Activated CD8-positive, alpha-beta memory T cell treated with anti-CD3 and anti-CD28 coated beads for 4 hours (primary cell): Measurements from ENCODE around the gene PAPLN.

Experiments
- DNase-seq, 2 donors: peaks; one replicate each; pipeline ENCODE4 v3.0.0-alpha.2; 2020; ENCODE audit warnings: low read depth in 2 of 2

The PAPLN gene

GRCh38 chr14:73245480-73246325, 8.4 kb downstream of the PAPLN start:
- no peak for DNase-seq

DNA sequence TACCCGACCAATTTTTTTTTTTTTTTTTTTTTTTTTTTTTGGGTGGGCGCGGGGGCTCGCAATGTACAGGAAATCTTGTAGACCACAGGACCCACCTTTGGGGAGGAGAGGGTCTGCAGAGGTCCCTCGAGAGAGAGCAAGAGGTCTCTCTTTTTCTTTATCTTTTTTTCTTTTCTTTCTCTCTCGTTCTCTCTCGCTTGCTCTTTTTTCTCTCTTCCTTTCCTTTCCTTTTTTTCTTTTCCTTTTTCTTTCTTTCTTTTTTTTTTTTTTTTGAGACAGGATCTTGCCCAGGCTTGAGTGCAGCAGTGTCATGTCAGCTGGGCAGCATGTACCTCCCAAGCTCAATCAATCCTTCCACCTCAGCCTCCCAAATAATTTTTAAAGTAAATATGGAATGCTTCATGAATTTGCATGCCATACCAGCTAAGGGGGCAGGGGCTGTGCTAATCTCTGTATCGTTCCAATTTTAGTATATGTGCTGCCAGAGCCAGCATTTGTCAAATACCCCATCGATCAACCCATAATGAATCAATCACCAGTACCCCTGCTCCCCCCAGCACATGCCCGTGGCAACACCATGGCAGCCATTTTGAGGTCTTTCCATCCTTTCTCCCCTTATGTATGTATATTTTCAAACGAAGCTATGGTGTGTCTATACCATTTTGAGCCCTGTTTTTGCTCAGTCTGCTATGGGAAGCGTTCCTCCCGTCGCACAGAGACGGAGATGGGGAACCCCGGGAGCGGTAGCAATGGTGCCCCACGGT, 9.3 kb downstream of the PAPLN start:
- DNase-seq = no peak

DNA sequence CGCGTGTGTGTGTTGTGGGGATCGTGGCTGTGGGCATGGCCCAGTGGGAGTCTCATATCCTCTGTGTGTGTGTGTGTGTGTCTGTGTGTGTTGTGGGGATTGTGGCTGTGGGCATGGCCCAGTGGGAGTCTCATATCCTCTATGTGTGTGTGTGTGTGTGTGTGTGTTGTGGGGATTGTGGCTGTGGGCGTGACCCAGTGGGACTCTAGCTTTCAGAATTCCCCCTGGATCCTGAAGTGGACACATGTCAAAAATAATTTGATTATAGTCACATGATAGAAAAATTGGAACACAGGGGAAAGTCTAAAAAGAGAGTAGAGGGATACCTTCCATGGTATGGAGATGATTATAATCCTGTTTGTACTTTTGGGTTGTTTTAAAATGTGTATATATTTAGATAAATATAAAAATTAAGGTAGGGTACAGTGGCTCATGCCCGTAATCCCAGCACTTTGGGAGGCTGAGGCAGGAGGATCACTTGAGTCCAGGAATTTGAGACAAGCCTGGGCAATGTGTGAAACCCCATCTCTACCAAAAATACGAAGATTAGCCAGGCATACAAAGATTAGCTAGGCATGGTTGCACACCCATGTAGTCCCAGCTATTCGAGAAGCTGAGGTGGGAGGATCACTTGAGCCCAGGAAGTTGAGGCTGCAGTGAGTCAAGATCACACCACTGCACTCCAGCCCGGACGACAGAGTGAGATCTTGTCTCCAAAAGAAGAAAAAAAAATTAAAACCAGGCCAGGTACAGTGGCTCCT, 11.0 kb downstream of the PAPLN start:
- DNase-seq = no peak

GRCh38 chr14:73249108-73249507, 11.8 kb downstream of the PAPLN start:
- DNase-seq = no peak

- DNase-seq = no peak
These were observed 12.4 kb downstream of the PAPLN start for GRCh38 chr14:73249564-73250316.

- DNase-seq = no peak
These were observed 13.0 kb downstream of the PAPLN start for GRCh38 chr14:73250317-73250713.

DNA sequence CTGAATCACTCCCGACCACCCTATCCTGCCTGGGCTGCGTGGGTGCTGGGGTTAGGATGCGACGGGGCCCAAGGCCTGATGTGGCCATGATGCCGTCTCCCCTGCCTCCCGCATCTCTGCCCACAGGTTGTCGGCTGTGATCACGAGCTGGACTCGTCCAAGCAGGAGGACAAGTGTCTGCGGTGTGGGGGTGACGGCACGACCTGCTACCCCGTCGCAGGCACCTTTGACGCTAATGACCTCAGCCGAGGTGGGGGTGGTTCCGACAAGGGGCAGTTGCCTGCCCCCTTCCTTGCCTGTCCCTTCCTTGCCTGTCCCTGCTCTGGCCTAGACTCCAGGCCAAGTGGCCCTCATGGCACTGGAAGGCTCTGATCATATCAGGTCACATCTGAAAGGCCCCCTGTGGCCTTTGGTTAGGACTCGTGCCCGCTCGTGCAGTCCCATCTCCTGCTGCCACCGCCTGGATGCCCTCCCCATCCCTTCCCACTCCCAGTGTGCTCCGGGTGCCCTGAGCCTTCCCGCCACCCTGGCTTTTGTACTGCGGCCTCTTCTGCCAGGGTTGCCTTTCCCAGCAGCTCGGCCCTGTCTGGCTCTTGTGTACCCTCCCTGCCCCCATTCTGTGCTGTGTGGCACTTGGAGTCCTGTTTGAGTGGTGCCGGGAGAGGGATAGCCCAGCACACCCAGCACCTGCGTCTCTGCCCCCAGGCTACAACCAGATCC, 13.6 kb downstream of the PAPLN start:
- no peak for DNase-seq

DNA sequence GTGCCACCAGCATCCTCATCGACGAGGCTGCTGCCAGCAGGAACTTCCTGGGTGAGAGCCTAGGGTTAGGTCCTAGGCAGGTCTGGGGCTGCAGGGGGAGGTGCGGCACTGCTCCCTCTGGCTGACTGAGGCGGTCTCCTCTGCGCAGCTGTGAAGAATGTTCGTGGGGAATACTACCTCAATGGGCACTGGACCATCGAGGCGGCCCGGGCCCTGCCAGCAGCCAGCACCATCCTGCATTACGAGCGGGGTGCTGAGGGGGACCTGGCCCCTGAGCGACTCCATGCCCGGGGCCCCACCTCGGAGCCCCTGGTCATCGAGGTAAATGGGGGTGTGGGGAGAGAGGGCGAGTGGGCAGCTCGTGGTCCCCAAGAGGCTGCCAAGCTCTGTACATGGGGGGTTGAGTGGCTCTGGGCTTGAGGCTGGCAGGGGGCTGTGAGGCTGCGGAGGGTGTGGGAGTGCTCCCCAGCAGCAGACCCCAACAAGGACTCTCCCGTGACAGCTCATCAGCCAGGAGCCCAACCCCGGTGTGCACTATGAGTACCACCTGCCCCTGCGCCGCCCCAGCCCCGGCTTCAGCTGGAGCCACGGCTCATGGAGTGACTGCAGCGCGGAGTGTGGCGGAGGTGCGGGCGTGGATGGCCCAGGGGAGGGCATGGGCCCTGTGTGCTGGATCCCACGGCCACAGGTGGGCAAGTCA, 14.4 kb downstream of the PAPLN start:
- no peak for DNase-seq

DNA sequence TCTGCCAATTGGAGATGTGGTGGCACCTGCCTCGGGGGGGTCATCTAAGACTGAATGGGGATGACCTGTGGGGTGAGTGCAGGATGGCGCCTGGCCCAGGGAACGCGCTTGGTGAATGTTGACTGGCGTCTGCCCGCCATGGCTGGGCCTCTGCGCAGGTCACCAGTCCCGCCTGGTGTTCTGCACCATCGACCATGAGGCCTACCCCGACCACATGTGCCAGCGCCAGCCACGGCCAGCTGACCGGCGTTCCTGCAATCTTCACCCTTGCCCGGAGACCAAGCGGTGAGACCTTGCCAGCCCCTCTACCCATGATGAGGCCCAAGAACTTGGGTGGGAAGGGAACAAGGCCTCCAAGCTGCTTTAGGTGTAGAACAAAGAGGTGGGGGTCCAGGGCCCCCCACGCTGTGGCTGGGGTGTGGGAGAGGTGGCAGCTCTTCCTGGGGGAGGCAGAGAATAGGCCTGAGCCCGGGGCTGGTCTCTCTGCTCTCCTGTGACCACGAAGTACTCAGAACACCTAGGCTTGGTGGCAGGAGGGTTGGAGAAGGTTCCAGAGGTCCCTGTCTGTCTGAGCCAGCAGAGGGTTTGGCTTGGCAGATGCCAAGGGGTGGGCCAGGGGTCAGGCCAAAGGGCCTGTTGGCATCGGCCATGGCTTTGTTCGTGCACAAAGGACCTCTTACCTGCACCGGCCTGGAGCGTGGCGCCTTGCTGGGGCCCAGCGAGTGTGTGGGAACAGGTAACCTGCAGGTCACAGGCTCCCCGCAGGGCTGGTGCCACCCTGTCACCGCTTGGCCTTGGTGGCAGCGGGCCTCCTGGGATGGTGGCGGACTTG, 15.4 kb downstream of the PAPLN start:
- no peak for DNase-seq

DNA sequence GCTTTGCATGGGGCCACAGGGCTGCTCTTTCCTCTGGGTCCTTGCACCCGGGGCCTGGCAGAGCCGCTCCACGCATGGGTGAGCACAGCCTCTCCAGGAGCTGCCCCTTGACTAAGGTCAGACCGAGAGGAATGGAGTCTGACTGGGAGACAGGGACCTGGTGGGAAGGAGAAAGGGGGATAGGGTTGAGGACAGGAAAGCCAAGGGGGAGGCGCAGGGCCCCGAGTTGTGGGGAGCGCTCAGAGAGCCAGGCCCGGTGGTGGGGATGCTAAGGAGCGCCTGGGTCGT, 16.0 kb downstream of the PAPLN start:
- no peak for DNase-seq

- DNase-seq = no peak
These were observed 16.4 kb downstream of the PAPLN start for GRCh38 chr14:73253721-73254120.

GRCh38 chr14:73254247-73255004, 17.1 kb downstream of the PAPLN start:
- DNase-seq = no peak

- DNase-seq = no peak
These were observed 17.7 kb downstream of the PAPLN start for GRCh38 chr14:73255005-73255400.

GRCh38 chr14:73255693-73256225, 18.5 kb downstream of the PAPLN start:
- DNase-seq = no peak

DNA sequence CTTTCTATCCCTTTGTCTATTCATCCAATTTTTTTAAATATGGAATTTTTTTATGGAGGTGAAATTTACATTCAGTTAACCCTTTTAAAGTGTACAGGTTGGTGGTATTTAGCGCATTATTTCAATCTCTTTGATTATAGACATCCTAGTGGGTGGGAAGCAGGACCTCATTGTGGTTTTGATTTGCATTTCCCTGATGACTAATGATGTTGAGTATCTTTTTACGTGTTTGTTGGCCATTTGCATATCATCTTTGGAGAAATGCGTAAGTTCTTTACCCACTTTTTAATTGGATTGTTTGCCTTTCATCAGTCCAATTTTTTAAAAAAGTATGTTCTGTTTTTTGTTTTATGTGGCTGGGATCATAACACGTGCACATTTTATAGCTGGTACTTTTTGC, 20.8 kb downstream of the PAPLN start:
- DNase-seq = no peak

GRCh38 chr14:73258845-73259611, 21.7 kb downstream of the PAPLN start:
- DNase-seq = no peak

- no peak for DNase-seq
These were observed 22.5 kb downstream of the PAPLN start for GRCh38 chr14:73259837-73260236.

DNA sequence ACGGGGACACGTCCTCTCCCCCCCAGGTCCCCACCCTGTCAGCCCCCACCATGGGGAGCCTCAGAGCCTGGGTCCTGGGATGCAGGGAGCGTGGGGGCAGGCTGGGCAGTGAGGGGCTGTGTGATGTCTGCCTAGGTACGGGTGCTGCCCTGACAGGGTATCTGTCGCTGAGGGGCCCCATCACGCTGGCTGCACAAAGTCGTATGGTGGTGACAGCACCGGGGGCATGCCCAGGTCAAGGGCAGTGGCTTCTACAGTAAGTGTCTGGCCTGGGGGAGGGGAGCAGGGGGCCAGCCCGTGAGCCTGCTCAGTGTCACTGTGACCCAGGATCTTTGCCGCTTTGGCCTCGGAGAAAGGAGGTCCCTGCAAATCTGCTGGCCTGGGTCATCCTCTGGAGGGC, 23.3 kb downstream of the PAPLN start:
- DNase-seq = no peak
